Liver (tissue), 9 donors: ENCODE results near the gene PTPRN2. TPM values are rescaled to one million over a fixed set of nuclear protein-coding genes. Genes with fewer than 3 reads are reported as not detected.

Experiments
- DNase-seq: peaks from one replicate; pipeline ENCODE4 v3.0.0-alpha.2; 2017; ENCODE audit warnings: low spot score
- H3K27ac ChIP-seq, 2 donors: one replicate each; pipeline ENCODE4 v1.7.0; 2013; ENCODE audit warnings: inconsistent platforms in 2 of 2, low read length in 2 of 2, control low read depth in 1 of 2, low read depth in 1 of 2, mild to moderate bottlenecking in 1 of 2
- H3K27me3 ChIP-seq, 4 donors: one replicate each; pipeline versions ENCODE4 v1.6.1 to v1.7.0; 2013; ENCODE audit warnings: low read length in 3 of 4, inconsistent platforms in 1 of 4, mild to moderate bottlenecking in 1 of 4, moderate library complexity in 1 of 4; ENCODE audit not compliant: control insufficient read depth in 4 of 4, insufficient read depth in 4 of 4
- H3K36me3 ChIP-seq, 4 donors: one replicate each; pipeline versions ENCODE4 v1.6.1 to v1.7.0; 2013; ENCODE audit warnings: low read length in 3 of 4, mild to moderate bottlenecking in 3 of 4, low read depth in 1 of 4, moderate library complexity in 1 of 4; ENCODE audit not compliant: control insufficient read depth in 4 of 4, insufficient read depth in 3 of 4
- H3K4me1 ChIP-seq, 4 donors: one replicate each; pipeline versions ENCODE4 v1.6.1 to v1.7.0; 2013; ENCODE audit warnings: low read length in 3 of 4, mild to moderate bottlenecking in 3 of 4, moderate library complexity in 1 of 4; ENCODE audit not compliant: control insufficient read depth in 4 of 4, insufficient read depth in 4 of 4
- H3K4me3 ChIP-seq, 3 donors: one replicate each; pipeline versions ENCODE4 v1.6.1 to v1.7.0; 2013; ENCODE audit warnings: low read length in 3 of 3, control low read depth in 1 of 3, low read depth in 1 of 3, mild to moderate bottlenecking in 1 of 3
- H3K9ac ChIP-seq, 2 donors: one replicate each; pipeline ENCODE4 v1.7.0; 2013; ENCODE audit warnings: low read length in 2 of 2, mild to moderate bottlenecking in 2 of 2, moderate library complexity in 2 of 2, control low read depth in 1 of 2, low read depth in 1 of 2
- H3K9me3 ChIP-seq, 4 donors: one replicate each; pipeline versions ENCODE4 v1.6.1 to v1.7.0; 2013; ENCODE audit warnings: low read length in 3 of 4; ENCODE audit not compliant: control insufficient read depth in 4 of 4
- EGR1 ChIP-seq, 2 donors: IDR thresholded peaks; 2 replicates each; pipeline ENCODE4 v1.6.1; 2016 to 2018; ENCODE audit warnings: antibody characterized with exemption in 2 of 2, low read depth in 2 of 2
- FOXA1 ChIP-seq: IDR thresholded peaks from 2 replicates; pipeline ENCODE4 v1.6.1; 2016; ENCODE audit warnings: antibody characterized with exemption
- FOXA2 ChIP-seq: IDR thresholded peaks from 2 replicates; pipeline ENCODE4 v1.6.1; 2016; ENCODE audit warnings: antibody characterized with exemption
- GABPA ChIP-seq, 2 donors: IDR thresholded peaks in 1 of 2; conservative IDR thresholded peaks in 1 of 2; 2 replicates each; pipeline ENCODE4 v1.6.1; 2016; ENCODE audit warnings: antibody characterized with exemption in 2 of 2, mild to moderate bottlenecking in 1 of 2, moderate library complexity in 1 of 2
- HNF4A ChIP-seq, 2 donors: conservative IDR thresholded peaks; 2 replicates each; pipeline ENCODE4 v1.6.1; 2016; ENCODE audit warnings: antibody characterized with exemption in 2 of 2, mild to moderate bottlenecking in 2 of 2
- HNF4G ChIP-seq: IDR thresholded peaks from 2 replicates; pipeline ENCODE4 v1.6.1; 2016; ENCODE audit warnings: antibody characterized with exemption
- JUND ChIP-seq, 2 donors: IDR thresholded peaks; 2 replicates each; pipeline ENCODE4 v1.6.1; 2016; ENCODE audit warnings: antibody characterized with exemption in 2 of 2
- MAX ChIP-seq: IDR thresholded peaks from 2 replicates; pipeline ENCODE4 v1.6.1; 2016; ENCODE audit warnings: antibody characterized with exemption
- RAD21 ChIP-seq, 2 donors: IDR thresholded peaks; 2 replicates each; pipeline ENCODE4 v1.6.1; 2016; ENCODE audit warnings: antibody characterized with exemption in 2 of 2, mild to moderate bottlenecking in 2 of 2
- RXRA ChIP-seq, 2 donors: IDR thresholded peaks; 2 replicates each; pipeline ENCODE4 v1.6.1; 2017 to 2018; ENCODE audit warnings: antibody characterized with exemption in 2 of 2, mild to moderate bottlenecking in 1 of 2
- SP1 ChIP-seq: IDR thresholded peaks from 2 replicates; pipeline ENCODE4 v1.6.1; 2018; ENCODE audit warnings: antibody characterized with exemption, mild to moderate bottlenecking
- TAF1 ChIP-seq: conservative IDR thresholded peaks from 2 replicates; pipeline ENCODE4 v1.6.1; 2016; ENCODE audit warnings: antibody characterized with exemption, mild to moderate bottlenecking
- YY1 ChIP-seq: IDR thresholded peaks from 2 replicates; pipeline ENCODE4 v1.6.1; 2016; ENCODE audit warnings: antibody characterized with exemption, mild to moderate bottlenecking
- WGBS: extraction: QIAGEN DNeasy Blood & Tissue Kit; methylation state at CpG from one replicate; pipeline ENCODE4 v1.1.7; 2013; 5-methylcytosine and 5-hydroxymethylcytosine counted together
- polyA plus RNA-seq, 2 donors: library from polyadenylated mRNA; stranded (reverse) in 1 of 2; unstranded in 1 of 2; fragments of 200-250 nt in 1 of 2; fragments of >200 nt in 1 of 2; fragmentation: Nextera tagmentation in 1 of 2; extraction: Ambion mirVana in 1 of 2; gene quantifications; one replicate each; pipeline versions ENCODE4 v1.2.1 to v1.2.3, GENCODE V29; 2013 to 2015
- total RNA-seq, 2 donors: library from RNA; depleted of rRNA; stranded (reverse); fragments of >200 nt; gene quantifications; one replicate each; pipeline ENCODE4 v1.2.3, GENCODE V29; 2014
- TF ChIP-seq, protein P1 (sequence below): fragments of 150-350 bp; IDR thresholded peaks from 2 replicates; pipeline ENCODE4 v1.5.1; 2017; ENCODE audit warnings: improper control_type of control experiment, low read depth, low read length; ENCODE audit not compliant: missing input control
- TF ChIP-seq, protein P2 (sequence below): IDR thresholded peaks from 2 replicates; pipeline ENCODE4 v1.6.1; 2016; ENCODE audit warnings: antibody characterized with exemption
- donor health status: healthy.
- donor health status: healthy.
- donor health status: healthy.
- donor health status: healthy.
- donor health status: healthy.

The PTPRN2 gene
- total and polyA plus RNA-seq, 4 donors = 0.75 to 1.9 (median 1.1) TPM

DNA sequence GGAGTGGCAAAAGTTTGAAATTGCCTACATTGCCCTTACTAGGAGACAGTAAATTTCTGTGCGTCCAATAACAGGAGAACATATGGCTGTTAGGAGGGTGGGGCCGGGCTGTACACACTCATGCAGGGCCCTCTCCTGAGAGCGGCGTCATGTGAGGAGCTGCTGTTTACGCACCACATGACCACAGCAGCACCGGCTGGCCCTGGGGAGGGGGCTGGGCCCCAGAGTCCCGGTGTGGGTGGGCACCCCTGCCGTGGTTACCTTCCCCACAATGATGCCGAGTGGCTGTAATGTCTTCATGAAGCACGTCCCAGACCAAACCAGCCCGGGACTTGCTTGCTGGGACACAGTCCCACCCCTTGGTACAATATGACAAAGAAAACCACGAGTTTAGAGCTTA lies 942.1 kb downstream of the PTPRN2 start:
- Histone ChIP-seq H3K27me3 (peaks cover 0 to 3% (median 0%) of the 10 kb centered on the region in 4 donors), H3K9me3 (peaks cover 0 to 3% (median 0%) of the 10 kb centered on the region in 4 donors), H3K9ac (no peak overlapping the region), H3K27ac (no peak overlapping the region), H3K4me3 (no peak overlapping the region), H3K4me1 (no peaks in the 10 kb centered on the region), H3K36me3 (no peaks in the 10 kb centered on the region)
- WGBS = 80% methylated on average over 12 of the region's 12 CpGs
- TF ChIP-seq FOXA2 (no peak), GABPA (IDR thresholded peaks at IDR 0.05 in 1 of 2, conservative IDR thresholded peaks at IDR 0.05 in 1 of 2) (no peak), RAD21 (IDR thresholded peaks at IDR 0.05) (no peak), RXRA (IDR thresholded peaks at IDR 0.05) (no peak), HNF4G (no peak), JUND (IDR thresholded peaks at IDR 0.05) (no peak), HNF4A (conservative IDR thresholded peaks at IDR 0.05) (no peak), YY1 (no peak)
- TF ChIP-seq, protein P1, sequence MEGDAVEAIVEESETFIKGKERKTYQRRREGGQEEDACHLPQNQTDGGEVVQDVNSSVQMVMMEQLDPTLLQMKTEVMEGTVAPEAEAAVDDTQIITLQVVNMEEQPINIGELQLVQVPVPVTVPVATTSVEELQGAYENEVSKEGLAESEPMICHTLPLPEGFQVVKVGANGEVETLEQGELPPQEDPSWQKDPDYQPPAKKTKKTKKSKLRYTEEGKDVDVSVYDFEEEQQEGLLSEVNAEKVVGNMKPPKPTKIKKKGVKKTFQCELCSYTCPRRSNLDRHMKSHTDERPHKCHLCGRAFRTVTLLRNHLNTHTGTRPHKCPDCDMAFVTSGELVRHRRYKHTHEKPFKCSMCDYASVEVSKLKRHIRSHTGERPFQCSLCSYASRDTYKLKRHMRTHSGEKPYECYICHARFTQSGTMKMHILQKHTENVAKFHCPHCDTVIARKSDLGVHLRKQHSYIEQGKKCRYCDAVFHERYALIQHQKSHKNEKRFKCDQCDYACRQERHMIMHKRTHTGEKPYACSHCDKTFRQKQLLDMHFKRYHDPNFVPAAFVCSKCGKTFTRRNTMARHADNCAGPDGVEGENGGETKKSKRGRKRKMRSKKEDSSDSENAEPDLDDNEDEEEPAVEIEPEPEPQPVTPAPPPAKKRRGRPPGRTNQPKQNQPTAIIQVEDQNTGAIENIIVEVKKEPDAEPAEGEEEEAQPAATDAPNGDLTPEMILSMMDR = no peak
- TF ChIP-seq, protein P2, sequence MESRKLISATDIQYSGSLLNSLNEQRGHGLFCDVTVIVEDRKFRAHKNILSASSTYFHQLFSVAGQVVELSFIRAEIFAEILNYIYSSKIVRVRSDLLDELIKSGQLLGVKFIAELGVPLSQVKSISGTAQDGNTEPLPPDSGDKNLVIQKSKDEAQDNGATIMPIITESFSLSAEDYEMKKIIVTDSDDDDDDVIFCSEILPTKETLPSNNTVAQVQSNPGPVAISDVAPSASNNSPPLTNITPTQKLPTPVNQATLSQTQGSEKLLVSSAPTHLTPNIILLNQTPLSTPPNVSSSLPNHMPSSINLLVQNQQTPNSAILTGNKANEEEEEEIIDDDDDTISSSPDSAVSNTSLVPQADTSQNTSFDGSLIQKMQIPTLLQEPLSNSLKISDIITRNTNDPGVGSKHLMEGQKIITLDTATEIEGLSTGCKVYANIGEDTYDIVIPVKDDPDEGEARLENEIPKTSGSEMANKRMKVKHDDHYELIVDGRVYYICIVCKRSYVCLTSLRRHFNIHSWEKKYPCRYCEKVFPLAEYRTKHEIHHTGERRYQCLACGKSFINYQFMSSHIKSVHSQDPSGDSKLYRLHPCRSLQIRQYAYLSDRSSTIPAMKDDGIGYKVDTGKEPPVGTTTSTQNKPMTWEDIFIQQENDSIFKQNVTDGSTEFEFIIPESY = no peak
- no peak for DNase-seq

- no peak for DNase-seq
- H3K4me3 ChIP-seq = no peak overlapping the region
- 88% methylated on average over 12 of the region's 12 CpGs for WGBS
- no peak overlapping the region for H3K27ac ChIP-seq
- no peak for TF ChIP-seq RAD21 (IDR thresholded peaks at IDR 0.05)
- no peak for TF ChIP-seq EGR1 (IDR thresholded peaks at IDR 0.05; ENCODE audit: low read depth in 2 of 2)
- TF ChIP-seq SP1 = no peak
- no peak for TF ChIP-seq FOXA1
- TF ChIP-seq TAF1 = no peak
- TF ChIP-seq HNF4G = no peak
- TF ChIP-seq, protein P2 = no peak
- no peak for TF ChIP-seq MAX
- H3K9ac ChIP-seq = no peak overlapping the region
- peaks cover 0 to 3% (median 0%) of the 10 kb centered on the region in 4 donors for H3K27me3 ChIP-seq
- H3K4me1 ChIP-seq = no peaks in the 10 kb centered on the region
- H3K9me3 ChIP-seq = peaks cover 0 to 3% (median 1%) of the 10 kb centered on the region in 4 donors
- H3K36me3 ChIP-seq = no peaks in the 10 kb centered on the region
Observed at GRCh38 chr7:157644946-157645345, 942.7 kb downstream of the PTPRN2 start.
